CMK (cell line): ENCODE measurements around the gene RGL3.
"Not testable (repeated sequence)": the region's sequence is repeated elsewhere in the genome, so short reads cannot be mapped to it uniquely, and the experiment has no call there.

Experiments used
- DNase-seq: peaks from one replicate; pipeline ENCODE4 v3.0.0-alpha.2; 2010; ENCODE audit warnings: low read depth

The RGL3 gene

GRCh38 chr19:11418549-11419506, at the start of gene RGL3:
TSS of gene RGL3 (minus strand) at chr19:11419314. CDS start at chr19:11419278, 36 bp downstream.
- no peak for DNase-seq

- DNase-seq, result not testable (repeated sequence)
Measured at GRCh38 chr19:11468266-11468845, 49.2 kb upstream of the RGL3 start.

GRCh38 chr19:11465600-11465999, 46.5 kb upstream of the RGL3 start:
- DNase-seq, result no peak

- no peak for DNase-seq
Measured at GRCh38 chr19:11464333-11465265, 45.5 kb upstream of the RGL3 start.

GRCh38 chr19:11463391-11463790, 44.3 kb upstream of the RGL3 start:
- DNase-seq, result no peak

GRCh38 chr19:11461453-11461852, 42.3 kb upstream of the RGL3 start:
- DNase-seq, result no peak

GRCh38 chr19:11460207-11460606, 41.1 kb upstream of the RGL3 start:
- no peak for DNase-seq

GRCh38 chr19:11458912-11459311, 39.8 kb upstream of the RGL3 start:
- DNase-seq, result not testable (repeated sequence)

- no peak for DNase-seq
Measured at GRCh38 chr19:11458236-11458900, 39.3 kb upstream of the RGL3 start.

GRCh38 chr19:11457831-11458230, 38.7 kb upstream of the RGL3 start:
- DNase-seq, result no peak

GRCh38 chr19:11457115-11457514, 38.0 kb upstream of the RGL3 start:
- no peak for DNase-seq

GRCh38 chr19:11456659-11457058, 37.5 kb upstream of the RGL3 start:
- no peak for DNase-seq

- not testable (repeated sequence) for DNase-seq
Measured at GRCh38 chr19:11455233-11455554, 36.1 kb upstream of the RGL3 start.

GRCh38 chr19:11453468-11454341, 34.6 kb upstream of the RGL3 start:
- DNase-seq, result no peak

GRCh38 chr19:11452620-11453310, 33.7 kb upstream of the RGL3 start:
- DNase-seq, result no peak

GRCh38 chr19:11451871-11452619, 32.9 kb upstream of the RGL3 start:
- no peak for DNase-seq

GRCh38 chr19:11451327-11451870, 32.3 kb upstream of the RGL3 start:
- no peak for DNase-seq

- DNase-seq, result no peak
Measured at GRCh38 chr19:11450570-11451326, 31.6 kb upstream of the RGL3 start.
